Ovary (tissue), 9 donors: Measurements from ENCODE around the gene SLC4A1. TPM values are rescaled to one million over a fixed set of nuclear protein-coding genes. Genes with fewer than 3 reads are reported as not detected.

Experiments
- DNase-seq, 5 donors: peaks; one replicate each; pipeline ENCODE4 v3.0.0-alpha.2; 2019 to 2020
- H3K27ac ChIP-seq, 2 donors: fragments of 200-600 bp; one replicate each; pipeline versions ENCODE4 v1.5.1 to v1.8.0; 2019 to 2022
- H3K27me3 ChIP-seq: fragments of 200-600 bp; one replicate; pipeline ENCODE4 v1.8.0; 2022
- H3K36me3 ChIP-seq: fragments of 200-600 bp; sonication (generic); one replicate; pipeline ENCODE4 v1.5.1; 2019
- H3K4me1 ChIP-seq: one replicate; pipeline ENCODE4 v1.8.1; 2013; ENCODE audit warnings: mild to moderate bottlenecking, moderate library complexity; ENCODE audit not compliant: insufficient read depth
- H3K4me3 ChIP-seq: fragments of 200-600 bp; sonication (generic); one replicate; pipeline ENCODE4 v1.5.1; 2017
- H3K9me3 ChIP-seq, 2 donors: fragments of 200-600 bp in 1 of 2; sonication (generic) in 1 of 2; one replicate each; pipeline versions ENCODE4 v1.5.1 to v1.8.1; 2013 to 2019; ENCODE audit warnings: mild to moderate bottlenecking in 1 of 2, moderate library complexity in 1 of 2
- CTCF ChIP-seq, 3 donors: fragments of 450-650 bp in 2 of 3; fragments of 200-600 bp in 1 of 3; IDR thresholded peaks; one replicate each; pipeline versions ENCODE4 v1.5.1 to v1.8.0; 2016 to 2022; ENCODE audit warnings: antibody characterized with exemption in 3 of 3, mild to moderate bottlenecking in 1 of 3
- EP300 ChIP-seq: sonication (generic); formaldehyde crosslinking; IDR thresholded peaks from one replicate; pipeline ENCODE4 v1.6.1; 2017; ENCODE audit warnings: antibody characterized with exemption
- POLR2A ChIP-seq: fragments of 450-650 bp; IDR thresholded peaks from one replicate; pipeline ENCODE4 v1.6.1; 2017; ENCODE audit warnings: antibody characterized with exemption, mild to moderate bottlenecking, moderate library complexity
- WGBS, 3 donors: extraction: QIAGEN DNeasy Blood & Tissue Kit in 1 of 3; methylation state at CpG; one replicate each; pipeline versions ENCODE4 v1.1.5 to v1.1.7; 2013 to 2017; 5-methylcytosine and 5-hydroxymethylcytosine counted together
- intact Hi-C, 4 donors: fragments of 100-400 bp; cut with DNase I; formaldehyde crosslinking; loops; one replicate each; pipeline versions ENCODE4 v1.11.0 to v1.15.1; 2022 to 2023
- polyA plus RNA-seq, 2 donors: library from polyadenylated mRNA; stranded (reverse); fragments of 200-250 nt in 1 of 2; fragments of 350-450 nt in 1 of 2; fragmentation: Illumina TruSeq in 1 of 2; extraction: RNeasy Lipid Tissue Mini Kit (QIAGEN cat#74804) in 1 of 2; gene quantifications; one replicate each; pipeline ENCODE4 v1.2.3, GENCODE V29; 2013 to 2014
- total RNA-seq, 7 donors: library from RNA; depleted of rRNA in 2 of 7; stranded (reverse); fragments of >200 nt in 2 of 7; fragmentation: NEBNext Ultra II Directional in 3 of 7; extraction: Animal tissue kit (Norgen Biotek cat#: 25700) in 3 of 7; gene quantifications; one replicate each; pipeline versions ENCODE4 v1.1.0 to v1.2.4, GENCODE V29; 2016 to 2023
- donor health status: DM: no; HTN: no; CAD: no; lungs with moderate emphysema.
- donor health status: DM: no; HTN: no; CAD: no.
- donor health status: Bipolar disorder and iron deficiency.
- donor health status: DM: yes; HTN: yes; CAD: no.
- donor health status: DM: no; HTN: no; CAD: no.
- donor health status: DM: yes; HTN: yes; CAD: no.

The SLC4A1 gene
- total and polyA plus RNA-seq, 9 donors = 0.08 to 3.2 (median 0.35) TPM; not detected in 5

GRCh38 chr17:44233582-44233981 is 34.4 kb downstream of the SLC4A1 start:
- WGBS, 3 donors = 58 to 63% (median 59%) methylated on average over 5 of the region's 5 CpGs
- no peaks in the 10 kb centered on the region for H3K36me3 ChIP-seq
- H3K4me3 ChIP-seq = no peak overlapping the region
- intact Hi-C loops = no loop called here
- no peaks in the 10 kb centered on the region for H3K27me3 ChIP-seq
- TF ChIP-seq POLR2A = no peak
- TF ChIP-seq CTCF (IDR thresholded peaks at IDR 0.05) = no peak
- no peak for TF ChIP-seq EP300
- H3K27ac ChIP-seq = no peak overlapping the region
- no peak for DNase-seq
- no peaks in the 10 kb centered on the region for H3K4me1 ChIP-seq
- H3K9me3 ChIP-seq = no peaks in the 10 kb centered on the region

GRCh38 chr17:44232061-44232460 is 35.9 kb downstream of the SLC4A1 start:
- Histone ChIP-seq H3K27me3 (no peaks in the 10 kb centered on the region), H3K9me3 (no peaks in the 10 kb centered on the region), H3K27ac (no peak overlapping the region), H3K4me3 (no peak overlapping the region), H3K4me1 (no peaks in the 10 kb centered on the region), H3K36me3 (no peaks in the 10 kb centered on the region)
- no peak for TF ChIP-seq CTCF (IDR thresholded peaks at IDR 0.05)
- TF ChIP-seq EP300 = no peak
- no peak for TF ChIP-seq POLR2A
- 85 to 91% (median 88%) methylated on average over 7 of the region's 7 CpGs for WGBS, 3 donors
- no peak for DNase-seq
- intact Hi-C loops = no loop called here

- H3K27me3 ChIP-seq = no peaks in the 10 kb centered on the region
- no peaks in the 10 kb centered on the region for H3K36me3 ChIP-seq
- DNase-seq = no peak
- intact Hi-C loops = no loop called here
- H3K9me3 ChIP-seq = no peaks in the 10 kb centered on the region
- H3K4me1 ChIP-seq = no peaks in the 10 kb centered on the region
- H3K27ac ChIP-seq = no peak overlapping the region
- 72 to 85% (median 74%) methylated on average over 9 of the region's 9 CpGs for WGBS, 3 donors
- no peak for TF ChIP-seq POLR2A
- H3K4me3 ChIP-seq = no peak overlapping the region
Observed at GRCh38 chr17:44230140-44230539, 37.8 kb downstream of the SLC4A1 start.

- no peak for TF ChIP-seq POLR2A
- TF ChIP-seq EP300 = no peak
- TF ChIP-seq CTCF (IDR thresholded peaks at IDR 0.05) = no peak
- DNase-seq = no peak
- Histone ChIP-seq H3K27ac (no peak overlapping the region), H3K27me3 (no peaks in the 10 kb centered on the region), H3K36me3 (no peaks in the 10 kb centered on the region), H3K4me3 (no peak overlapping the region), H3K9me3 (no peaks in the 10 kb centered on the region), H3K4me1 (no peaks in the 10 kb centered on the region)
- intact Hi-C loops = no loop called here
- 71 to 77% (median 74%) methylated on average over 6 of the region's 6 CpGs for WGBS, 3 donors
Observed at GRCh38 chr17:44229090-44229489, 38.8 kb downstream of the SLC4A1 start.

GRCh38 chr17:44223541-44224071 is 44.3 kb downstream of the SLC4A1 start:
- DNase-seq = peak in 4 of 5 donors; percentile 25 to 64 (median 50)
- H3K36me3 ChIP-seq = no peaks in the 10 kb centered on the region
- no peak overlapping the region for H3K4me3 ChIP-seq
- TF ChIP-seq CTCF (IDR thresholded peaks at IDR 0.05) (no peak), POLR2A (no peak), EP300 (no peak)
- WGBS, 3 donors = 24 to 29% (median 24%) methylated on average over 7 of the region's 7 CpGs
- intact Hi-C loops = loop anchor here in 1 of 4 donors (5.0 kb wide), 2 partner anchors 84 to 104 kb away; partner anchors contain the start of gene RUNDC3A
- H3K27ac ChIP-seq = peak overlapping the region; percentile 32 to 99
- H3K27me3 ChIP-seq = no peaks in the 10 kb centered on the region
- H3K4me1 ChIP-seq = peaks cover 8% of the 10 kb centered on the region
- H3K9me3 ChIP-seq = no peaks in the 10 kb centered on the region
